IMR-90 (cell line): ENCODE measurements around the gene GVQW3. TPM values are rescaled to one million over a fixed set of nuclear protein-coding genes. Genes with fewer than 3 reads are reported as not detected.

Source experiments
- ATAC-seq: fragments of 200-7000 bp; cut with Tn5 transposase; 2 replicates; pipeline ENCODE4 v1.9.1; 2020; ENCODE audit warnings: low read depth, mild to moderate bottlenecking, moderate library complexity
- BruUV-seq: library from RNA; stranded (reverse); fragments of 400-500 nt; replicated peaks from 2 replicates; lab custom pipeline; 2021; lab: Mats Ljungman, UMichigan
- CTCF ChIA-PET: fragments of 300-600 bp; formaldehyde crosslinking; extraction: SDS; loops from one replicate; lab custom pipeline; 2021; ENCODE audit warnings: antibody characterized with exemption; lab: Yijun Ruan, JAX
- POLR2A ChIA-PET: fragments of 300-600 bp; sonication (Branson Sonifier 250); formaldehyde crosslinking; loops from one replicate; lab custom pipeline; 2022; ENCODE audit warnings: antibody characterized with exemption; ENCODE audit not compliant: unreplicated experiment; lab: Charles Lee
- DNase-seq: peaks from one replicate; pipeline ENCODE4 v3.0.0; 2013
- H2AFZ ChIP-seq: replicated peaks from 2 replicates; pipeline ENCODE3; 2013; ENCODE audit warnings: low read length, mild to moderate bottlenecking; ENCODE audit not compliant: poor library complexity
- H2AK5ac ChIP-seq: 2 replicates; pipeline ENCODE4 v1.6.1; 2013; ENCODE audit warnings: low read depth, low read length, inconsistent platforms
- H2AK9ac ChIP-seq: replicated peaks from 2 replicates; pipeline ENCODE3; 2013; ENCODE audit warnings: mild to moderate bottlenecking, low read depth, low read length, moderate library complexity; ENCODE audit not compliant: poor library complexity
- H2BK120ac ChIP-seq: 2 replicates; pipeline ENCODE4 v1.6.1; 2013; ENCODE audit warnings: low read depth, low read length, inconsistent platforms
- H2BK15ac ChIP-seq: 3 replicates; pipeline ENCODE4 v1.6.1; 2013; ENCODE audit warnings: low read depth, low read length, inconsistent platforms
- H2BK20ac ChIP-seq: 2 replicates; pipeline ENCODE4 v1.6.1; 2013; ENCODE audit warnings: low read depth, mild to moderate bottlenecking, inconsistent platforms, low read length, moderate library complexity
- H2BK5ac ChIP-seq: 2 replicates; pipeline ENCODE4 v1.6.1; 2013; ENCODE audit warnings: mild to moderate bottlenecking, low read depth, low read length, inconsistent platforms; ENCODE audit not compliant: poor library complexity, severe bottlenecking
- H3K14ac ChIP-seq: replicated peaks from 2 replicates; pipeline ENCODE4 v1.6.1; 2013; ENCODE audit warnings: low read depth, low read length, inconsistent platforms
- H3K18ac ChIP-seq: 2 replicates; pipeline ENCODE4 v1.6.1; 2013; ENCODE audit warnings: low read depth, low read length, control low read depth
- H3K23ac ChIP-seq: 2 replicates; pipeline ENCODE4 v1.6.1; 2013; ENCODE audit warnings: low read depth, low read length, inconsistent platforms
- H3K27ac ChIP-seq: 2 replicates; pipeline ENCODE4 v1.5.1; 2013; ENCODE audit warnings: mild to moderate bottlenecking, control low read depth, low read length; ENCODE audit not compliant: insufficient read depth
- H3K27me3 ChIP-seq: 2 replicates; pipeline ENCODE4 v1.6.1; 2013; ENCODE audit warnings: low read length; ENCODE audit not compliant: control insufficient read depth, insufficient read depth
- H3K36me3 ChIP-seq: 2 replicates; pipeline ENCODE4 v1.6.1; 2013; ENCODE audit warnings: low read length, mixed read lengths; ENCODE audit not compliant: control insufficient read depth, insufficient read depth
- H3K4ac ChIP-seq: 2 replicates; pipeline ENCODE4 v1.6.1; 2013; ENCODE audit warnings: low read depth, low read length, inconsistent platforms
- H3K4me1 ChIP-seq: 2 replicates; pipeline ENCODE4 v1.6.1; 2013; ENCODE audit warnings: low read length, mixed read lengths; ENCODE audit not compliant: control insufficient read depth, insufficient read depth
- H3K4me2 ChIP-seq: 2 replicates; pipeline ENCODE4 v1.6.1; 2013; ENCODE audit warnings: low read depth, mild to moderate bottlenecking, control low read depth, low read length, moderate library complexity
- H3K4me3 ChIP-seq: 2 replicates; pipeline ENCODE4 v1.5.1; 2013; ENCODE audit warnings: low read depth, mild to moderate bottlenecking, control low read depth, low read length, moderate library complexity; ENCODE audit not compliant: insufficient read depth
- H3K56ac ChIP-seq: 2 replicates; pipeline ENCODE4 v1.6.1; 2013; ENCODE audit warnings: low read length, inconsistent platforms; ENCODE audit not compliant: insufficient read depth; ENCODE audit errors: extremely low read depth
- H3K79me1 ChIP-seq, 2 experiments: 2 replicates each; pipeline ENCODE4 v1.6.1; 2013; ENCODE audit warnings: low read length in 2 of 2, inconsistent platforms in 1 of 2, low read depth in 1 of 2
- H3K9ac ChIP-seq: 2 replicates; pipeline ENCODE4 v1.6.1; 2013; ENCODE audit warnings: low read depth, low read length, control low read depth
- H3K9me1 ChIP-seq: 2 replicates; pipeline ENCODE4 v1.6.1; 2013; ENCODE audit warnings: low read length, inconsistent platforms; ENCODE audit not compliant: insufficient read depth
- H3K9me3 ChIP-seq: 2 replicates; pipeline ENCODE4 v1.6.1; 2013; ENCODE audit warnings: low read length; ENCODE audit not compliant: control insufficient read depth, insufficient read depth
- H4K20me1 ChIP-seq: 2 replicates; pipeline ENCODE4 v1.6.1; 2013; ENCODE audit warnings: low read length, inconsistent platforms; ENCODE audit not compliant: insufficient read depth
- H4K5ac ChIP-seq: 2 replicates; pipeline ENCODE4 v1.6.1; 2013; ENCODE audit warnings: mild to moderate bottlenecking, low read depth, low read length, control low read depth
- H4K8ac ChIP-seq, 2 experiments: 2 replicates each; pipeline ENCODE4 v1.6.1; 2013; ENCODE audit warnings: low read depth in 2 of 2, low read length in 2 of 2, control low read depth in 1 of 2, inconsistent platforms in 1 of 2
- H4K91ac ChIP-seq: 2 replicates; pipeline ENCODE4 v1.6.1; 2013; ENCODE audit warnings: low read depth, low read length, inconsistent platforms; ENCODE audit not compliant: insufficient read depth
- BHLHE40 ChIP-seq: fragments of 150-350 bp; IDR thresholded peaks from 2 replicates; pipeline ENCODE4 v1.6.1; 2016; ENCODE audit warnings: mild to moderate bottlenecking, low read depth, low read length
- CEBPB ChIP-seq: IDR thresholded peaks from 2 replicates; pipeline ENCODE4 v1.6.1; 2012; ENCODE audit warnings: low read depth, low read length, improper control_type of control experiment
- CHD1 ChIP-seq: IDR thresholded peaks from 2 replicates; pipeline ENCODE4 v1.6.1; 2012; ENCODE audit warnings: low read depth, low read length, improper control_type of control experiment
- MAFK ChIP-seq: IDR thresholded peaks from 2 replicates; pipeline ENCODE4 v1.6.1; 2012; ENCODE audit warnings: low read depth, low read length, improper control_type of control experiment
- MAZ ChIP-seq: IDR thresholded peaks from 2 replicates; pipeline ENCODE4 v1.6.1; 2012; ENCODE audit warnings: low read depth, mild to moderate bottlenecking, low read length, improper control_type of control experiment, moderate library complexity, borderline replicate concordance
- MXI1 ChIP-seq: IDR thresholded peaks from 2 replicates; pipeline ENCODE4 v1.6.1; 2012; ENCODE audit warnings: low read depth, mild to moderate bottlenecking, low read length, moderate library complexity, borderline replicate concordance
- NFE2L2 ChIP-seq: fragments of 150-350 bp; IDR thresholded peaks from 2 replicates; pipeline ENCODE4 v1.6.1; 2016; ENCODE audit warnings: low read depth, mild to moderate bottlenecking, low read length
- POLR2A ChIP-seq: IDR thresholded peaks from 2 replicates; pipeline ENCODE4 v1.6.1; 2012; ENCODE audit warnings: mild to moderate bottlenecking, low read depth, low read length
- RAD21 ChIP-seq: IDR thresholded peaks from 2 replicates; pipeline ENCODE4 v1.6.1; 2012; ENCODE audit warnings: low read length, improper control_type of control experiment
- RFX5 ChIP-seq: IDR thresholded peaks from 2 replicates; pipeline ENCODE4 v1.8.0; 2012; ENCODE audit warnings: low read depth, mild to moderate bottlenecking, low read length, moderate library complexity
- SMC3 ChIP-seq: fragments of 150-350 bp; IDR thresholded peaks from 2 replicates; pipeline ENCODE4 v1.6.1; 2016; ENCODE audit warnings: low read depth, mild to moderate bottlenecking, antibody characterized with exemption, low read length, moderate library complexity
- WGBS, 2 experiments: methylation state at CpG; one replicate each; pipeline versions ENCODE4 v1.1.5 to v1.1.7; 2013; ENCODE audit warnings: missing lambda C conversion rate in 2 of 2; ENCODE audit not compliant: insufficient read length in 1 of 2; ENCODE audit errors: extremely low coverage in 2 of 2; 5-methylcytosine and 5-hydroxymethylcytosine counted together
- dilution Hi-C: fragments of 300-500 bp; cut with HindIII; formaldehyde crosslinking; loops from one replicate; pipeline ENCODE4 v1.14.3; 2018; ENCODE audit warnings: low sequenced_read_pairs; ENCODE audit not compliant: unreplicated experiment
- in situ Hi-C: fragments of 300-500 bp; cut with MboI; formaldehyde crosslinking; loops from 3 replicates; pipeline ENCODE4 v1.14.3; 2019; ENCODE audit warnings: low sequenced_read_pairs, inconsistent platforms, mixed read lengths
- intact Hi-C: fragments of 100-400 bp; cut with micrococcal nuclease; formaldehyde crosslinking; loops from 2 replicates; pipeline ENCODE4 v1.10.0; 2022
- polyA plus RNA-seq, 3 experiments: library from polyadenylated mRNA; depleted of rRNA; stranded (reverse); fragments of >200 nt; gene quantifications; 2 replicates each; pipeline ENCODE4 v1.2.3, GENCODE V29; 2012; ENCODE audit warnings: low replicate concordance in 1 of 3
- total RNA-seq: library from RNA; depleted of rRNA; stranded (reverse); fragments of >200 nt; gene quantifications from 2 replicates; pipeline ENCODE4 v1.2.3, GENCODE V29; 2012
- TF ChIP-seq, protein P1 (sequence below): fragments of 150-350 bp; IDR thresholded peaks from 2 replicates; pipeline ENCODE4 v1.6.1; 2016; ENCODE audit warnings: low read depth, mild to moderate bottlenecking, low read length, moderate library complexity, borderline replicate concordance

The GVQW3 gene
- total and polyA plus RNA-seq, 2 of the 4 experiments (the other 2 are of a cell fraction), result 0.96 to 1.1 TPM

DNA sequence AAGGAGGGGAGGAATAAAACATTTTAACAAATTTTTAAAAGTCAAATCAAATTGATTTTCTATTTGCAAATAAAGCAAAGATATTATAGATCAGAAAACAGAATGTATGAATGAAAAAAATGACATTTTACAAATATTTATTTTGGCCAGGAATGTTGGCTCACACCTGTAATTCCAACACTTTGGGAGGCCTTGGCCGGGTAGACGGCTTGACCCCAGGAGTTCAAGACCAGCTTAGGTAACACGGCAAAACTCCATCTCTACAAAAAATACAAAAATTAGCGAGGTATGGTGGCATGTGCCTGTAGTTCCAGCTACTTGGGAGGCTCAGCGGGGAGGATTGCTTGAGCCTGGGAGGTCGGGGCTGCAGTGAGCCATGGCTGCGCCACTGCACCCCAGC, 18.4 kb upstream of the GVQW3 start:
- no peak for DNase-seq
- Histone ChIP-seq H3K9ac (no peak overlapping the region), H3K9me3 (no peaks in the 10 kb centered on the region), H3K4me3 (no peak overlapping the region), H2AFZ (no peak overlapping the region), H3K36me3 (peaks cover 8% of the 10 kb centered on the region; the same call in 1 of the 2 replicates), H2BK15ac (no peak overlapping the region), H3K27me3 (no peaks in the 10 kb centered on the region), H3K23ac (no peak overlapping the region), H3K79me1 (peaks cover 15 to 48% of the 10 kb centered on the region in 2 experiments), H4K91ac (no peak overlapping the region), H4K8ac (no peak overlapping the region), H3K4me1 (no peaks in the 10 kb centered on the region; the same call in 1 of the 2 replicates), H3K9me1 (no peaks in the 10 kb centered on the region; the same call in 1 of the 2 replicates), H2BK5ac (no peak overlapping the region), H2BK20ac (no peak overlapping the region), H2AK9ac (no peak overlapping the region), H2AK5ac (no peak overlapping the region), H3K4ac (no peak overlapping the region), H3K27ac (no peak overlapping the region), H3K14ac (no peak overlapping the region), H3K56ac (no peak overlapping the region), H3K4me2 (no peak overlapping the region), H4K20me1 (peaks cover 4% of the 10 kb centered on the region; the same call in 1 of the 2 replicates), H4K5ac (no peak overlapping the region), H2BK120ac (no peak overlapping the region), H3K18ac (no peak overlapping the region)
- no TSS peak for BruUV-seq
- dilution Hi-C loops (no loop called here), intact Hi-C loops (no loop called here), in situ Hi-C loops (no loop called here)
- ChIA-PET CTCF (no interaction called here), POLR2A (no interaction called here)
- WGBS, 2 experiments, result no CpG with 5 or more reads among the region's 7 CpGs
- TF ChIP-seq NFE2L2, result no peak
- TF ChIP-seq MAFK, result no peak
- no peak for TF ChIP-seq RAD21
- TF ChIP-seq SMC3, result no peak
- TF ChIP-seq, protein P1, sequence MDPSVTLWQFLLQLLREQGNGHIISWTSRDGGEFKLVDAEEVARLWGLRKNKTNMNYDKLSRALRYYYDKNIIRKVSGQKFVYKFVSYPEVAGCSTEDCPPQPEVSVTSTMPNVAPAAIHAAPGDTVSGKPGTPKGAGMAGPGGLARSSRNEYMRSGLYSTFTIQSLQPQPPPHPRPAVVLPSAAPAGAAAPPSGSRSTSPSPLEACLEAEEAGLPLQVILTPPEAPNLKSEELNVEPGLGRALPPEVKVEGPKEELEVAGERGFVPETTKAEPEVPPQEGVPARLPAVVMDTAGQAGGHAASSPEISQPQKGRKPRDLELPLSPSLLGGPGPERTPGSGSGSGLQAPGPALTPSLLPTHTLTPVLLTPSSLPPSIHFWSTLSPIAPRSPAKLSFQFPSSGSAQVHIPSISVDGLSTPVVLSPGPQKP, result no peak
- no peak for TF ChIP-seq BHLHE40
- TF ChIP-seq RFX5, result no peak
- TF ChIP-seq CHD1, result no peak
- no peak for TF ChIP-seq POLR2A
- TF ChIP-seq MAZ, result no peak
- no peak for TF ChIP-seq CEBPB
- no peak for TF ChIP-seq MXI1
- no peak for ATAC-seq
